OCI-LY1 (cell line): ENCODE results near the gene TMPRSS11B.

ENCODE experiments used
- H2AFZ ChIP-seq: fragments of 200-600 bp; sonication (generic), shearing (Covaris generic); 2 replicates; pipeline ENCODE4 v1.6.0; 2014; ENCODE audit warnings: antibody characterized with exemption, mild to moderate bottlenecking, low read length
- H3F3A ChIP-seq: fragments of 200-600 bp; sonication (generic), shearing (Covaris generic); 2 replicates; pipeline ENCODE4 v1.6.0; 2014; ENCODE audit warnings: mild to moderate bottlenecking, antibody characterized with exemption, low read length, moderate library complexity; ENCODE audit not compliant: insufficient read depth
- H3K27ac ChIP-seq: fragments of 200-600 bp; sonication (generic); 2 replicates; pipeline ENCODE4 v1.5.1; 2014; ENCODE audit warnings: low read length, mixed run types, mild to moderate bottlenecking, low read depth; ENCODE audit not compliant: poor library complexity, severe bottlenecking
- H3K27me3 ChIP-seq: fragments of 200-600 bp; sonication (generic); 2 replicates; pipeline ENCODE4 v1.6.0; 2014; ENCODE audit warnings: antibody characterized with exemption, mild to moderate bottlenecking, low read length, moderate library complexity; ENCODE audit not compliant: insufficient read depth
- H3K36me3 ChIP-seq: fragments of 200-600 bp; sonication (generic); 2 replicates; pipeline ENCODE4 v1.6.1; 2014; ENCODE audit warnings: mild to moderate bottlenecking, antibody characterized with exemption, low read length, moderate library complexity, mixed read lengths; ENCODE audit not compliant: insufficient read depth
- H3K4me1 ChIP-seq: fragments of 200-600 bp; sonication (generic); 2 replicates; pipeline ENCODE4 v1.5.1; 2014; ENCODE audit warnings: mild to moderate bottlenecking, low read length, moderate library complexity; ENCODE audit not compliant: insufficient read depth, severe bottlenecking
- H3K4me2 ChIP-seq: fragments of 200-600 bp; sonication (generic), shearing (Covaris generic); 2 replicates; pipeline ENCODE4 v1.6.1; 2014; ENCODE audit warnings: low read length
- H3K4me3 ChIP-seq: fragments of 200-600 bp; sonication (generic); 2 replicates; pipeline ENCODE4 v1.5.1; 2014; ENCODE audit warnings: low read length, low read depth, mild to moderate bottlenecking, mixed read lengths; ENCODE audit not compliant: poor library complexity, severe bottlenecking
- H3K79me2 ChIP-seq: fragments of 200-600 bp; shearing (Covaris generic); 2 replicates; pipeline ENCODE4 v1.6.1; 2016; ENCODE audit warnings: mixed run types, low read length, mixed read lengths; ENCODE audit not compliant: insufficient read depth
- H3K9ac ChIP-seq: fragments of 200-600 bp; sonication (generic), shearing (Covaris generic); 2 replicates; pipeline ENCODE4 v1.6.1; 2014; ENCODE audit warnings: mild to moderate bottlenecking, low read length, mixed read lengths
- H3K9me2 ChIP-seq: fragments of 200-600 bp; sonication (generic), shearing (Covaris generic); 2 replicates; pipeline ENCODE4 v1.6.1; 2014; ENCODE audit warnings: low read depth, mild to moderate bottlenecking, low read length, mixed read lengths
- H3K9me3 ChIP-seq: fragments of 200-600 bp; shearing (Covaris generic); 2 replicates; pipeline ENCODE4 v1.6.1; 2014; ENCODE audit warnings: low read length, mixed read lengths
- H4K20me1 ChIP-seq: fragments of 200-600 bp; sonication (generic), shearing (Covaris generic); 2 replicates; pipeline ENCODE4 v1.6.0; 2016; ENCODE audit warnings: mild to moderate bottlenecking, low read length; ENCODE audit not compliant: insufficient read depth
- EZH2 ChIP-seq: fragments of 200-600 bp; sonication (generic), shearing (Covaris generic); IDR thresholded peaks from 2 replicates; pipeline ENCODE4 v1.8.0; 2017; ENCODE audit warnings: borderline replicate concordance, mixed run types, mild to moderate bottlenecking, antibody characterized with exemption, low read length, moderate library complexity, mixed read lengths
- TF ChIP-seq, protein P1 (sequence below): fragments of 200-600 bp; sonication (generic), shearing (Covaris generic); IDR thresholded peaks from 2 replicates; pipeline ENCODE4 v1.5.1; 2017; ENCODE audit warnings: mild to moderate bottlenecking, antibody characterized with exemption, low read length, moderate library complexity, mixed read lengths

TMPRSS11B gene

DNA sequence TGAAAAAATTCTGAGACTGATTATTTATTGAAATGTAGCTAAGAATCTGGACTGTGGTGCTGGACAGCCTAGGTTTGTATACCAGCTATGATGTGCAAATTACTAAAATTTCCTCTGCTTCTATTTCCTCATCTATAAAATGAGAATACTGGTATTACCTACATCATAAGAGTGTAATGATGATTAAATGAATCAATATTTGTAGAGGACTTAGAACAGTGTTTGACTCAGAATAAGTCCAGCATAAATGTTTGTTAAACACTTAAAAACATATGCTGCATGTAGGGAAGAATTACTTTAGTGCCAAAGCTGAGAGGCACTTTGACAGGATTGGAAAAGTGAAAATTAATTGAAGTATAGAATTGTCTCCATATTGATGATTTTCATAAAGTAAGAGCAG, 60.6 kb downstream of the TMPRSS11B start:
- no peak overlapping the region for H3K4me3 ChIP-seq
- H3K4me2 ChIP-seq = no peak overlapping the region
- H3K9me3 ChIP-seq = no peaks in the 10 kb centered on the region
- no peaks in the 10 kb centered on the region for H3K79me2 ChIP-seq
- no peaks in the 10 kb centered on the region for H3K36me3 ChIP-seq
- H3K9ac ChIP-seq = no peak overlapping the region
- H3K4me1 ChIP-seq = no peaks in the 10 kb centered on the region
- H3K27me3 ChIP-seq = no peaks in the 10 kb centered on the region
- no peaks in the 10 kb centered on the region for H3F3A ChIP-seq
- H3K9me2 ChIP-seq = no peaks in the 10 kb centered on the region
- no peak for TF ChIP-seq EZH2
- TF ChIP-seq, protein P1, sequence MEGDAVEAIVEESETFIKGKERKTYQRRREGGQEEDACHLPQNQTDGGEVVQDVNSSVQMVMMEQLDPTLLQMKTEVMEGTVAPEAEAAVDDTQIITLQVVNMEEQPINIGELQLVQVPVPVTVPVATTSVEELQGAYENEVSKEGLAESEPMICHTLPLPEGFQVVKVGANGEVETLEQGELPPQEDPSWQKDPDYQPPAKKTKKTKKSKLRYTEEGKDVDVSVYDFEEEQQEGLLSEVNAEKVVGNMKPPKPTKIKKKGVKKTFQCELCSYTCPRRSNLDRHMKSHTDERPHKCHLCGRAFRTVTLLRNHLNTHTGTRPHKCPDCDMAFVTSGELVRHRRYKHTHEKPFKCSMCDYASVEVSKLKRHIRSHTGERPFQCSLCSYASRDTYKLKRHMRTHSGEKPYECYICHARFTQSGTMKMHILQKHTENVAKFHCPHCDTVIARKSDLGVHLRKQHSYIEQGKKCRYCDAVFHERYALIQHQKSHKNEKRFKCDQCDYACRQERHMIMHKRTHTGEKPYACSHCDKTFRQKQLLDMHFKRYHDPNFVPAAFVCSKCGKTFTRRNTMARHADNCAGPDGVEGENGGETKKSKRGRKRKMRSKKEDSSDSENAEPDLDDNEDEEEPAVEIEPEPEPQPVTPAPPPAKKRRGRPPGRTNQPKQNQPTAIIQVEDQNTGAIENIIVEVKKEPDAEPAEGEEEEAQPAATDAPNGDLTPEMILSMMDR = no peak
- H4K20me1 ChIP-seq = no peaks in the 10 kb centered on the region
- H2AFZ ChIP-seq = no peak overlapping the region
- H3K27ac ChIP-seq = no peak overlapping the region

DNA sequence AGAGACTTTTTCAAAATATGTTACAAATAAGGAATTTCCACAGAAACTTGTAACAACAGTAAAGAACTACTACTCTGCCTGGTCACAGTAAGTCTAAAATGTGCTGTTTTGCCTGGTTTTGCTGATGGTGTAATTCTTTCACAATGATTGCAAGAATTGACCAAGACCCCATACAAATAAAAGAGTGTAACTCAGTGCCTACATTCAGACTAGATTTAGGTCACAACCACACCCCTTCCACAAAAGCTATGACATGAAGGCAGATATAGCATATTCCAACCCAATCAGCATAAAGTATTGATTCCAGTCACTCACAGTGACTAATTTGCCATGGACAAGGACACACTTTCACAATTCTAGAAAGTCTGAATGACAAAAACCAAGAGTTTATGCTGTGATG, 62.1 kb downstream of the TMPRSS11B start:
- no peaks in the 10 kb centered on the region for H3K79me2 ChIP-seq
- no peaks in the 10 kb centered on the region for H3K27me3 ChIP-seq
- no peak overlapping the region for H3K4me3 ChIP-seq
- no peak overlapping the region for H3K9ac ChIP-seq
- H3K9me2 ChIP-seq = no peaks in the 10 kb centered on the region
- no peak overlapping the region for H2AFZ ChIP-seq
- TF ChIP-seq, protein P1 = no peak
- no peak for TF ChIP-seq EZH2
- no peak overlapping the region for H3K4me2 ChIP-seq
- H3F3A ChIP-seq = no peaks in the 10 kb centered on the region
- no peaks in the 10 kb centered on the region for H3K4me1 ChIP-seq
- no peaks in the 10 kb centered on the region for H3K36me3 ChIP-seq
- no peaks in the 10 kb centered on the region for H4K20me1 ChIP-seq
- H3K9me3 ChIP-seq = no peaks in the 10 kb centered on the region
- no peak overlapping the region for H3K27ac ChIP-seq

DNA sequence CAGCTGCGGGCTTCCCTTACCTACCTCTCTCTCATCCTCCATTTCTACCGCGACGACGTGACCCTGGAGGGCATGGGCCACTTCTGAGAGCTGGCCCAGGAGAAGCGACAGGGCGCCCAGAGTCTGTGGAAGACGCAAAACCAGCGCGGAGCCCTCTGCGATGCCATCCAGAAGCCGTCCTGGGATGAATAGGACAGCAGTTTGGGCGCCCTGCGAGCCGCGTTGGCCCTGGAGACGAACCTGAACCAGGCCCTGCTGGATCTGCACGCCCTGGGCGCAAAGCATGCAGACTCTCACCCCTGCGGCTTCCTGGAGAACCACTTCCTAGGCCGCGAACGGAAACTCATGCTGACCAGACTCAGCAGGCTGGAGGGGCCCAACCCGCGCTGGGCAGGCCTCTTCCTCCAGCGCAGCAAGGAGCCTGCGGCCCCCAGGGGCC, 63.1 kb downstream of the TMPRSS11B start:
- Histone ChIP-seq H2AFZ (no peak overlapping the region), H3K9me3 (no peaks in the 10 kb centered on the region), H3K9ac (no peak overlapping the region), H3K9me2 (no peaks in the 10 kb centered on the region), H3K27ac (no peak overlapping the region), H3K4me3 (no peak overlapping the region), H3K79me2 (no peaks in the 10 kb centered on the region), H3K36me3 (no peaks in the 10 kb centered on the region), H3F3A (no peaks in the 10 kb centered on the region), H3K4me2 (no peak overlapping the region), H3K27me3 (no peaks in the 10 kb centered on the region), H3K4me1 (no peaks in the 10 kb centered on the region), H4K20me1 (no peaks in the 10 kb centered on the region)
- TF ChIP-seq, protein P1 = no peak
- TF ChIP-seq EZH2 = no peak
